Measurements from ENCODE around the gene POU2AF3.
"Not testable (repeated sequence)": the region's sequence is repeated elsewhere in the genome, so short reads cannot be mapped to it uniquely, and the experiment has no call there.

Gene POU2AF3

GRCh38 chr11:111265421-111265820 is 32.9 kb upstream of the POU2AF3 start:
- H3K36me3 ChIP-seq (ENCODE audit: insufficient read depth, low read length): no peaks in the 10 kb centered on the region
- TF ChIP-seq POLR2AphosphoS5 (IDR thresholded peaks at IDR 0.05; ENCODE audit: borderline replicate concordance, low read depth, low read length): no peak
- no peak for TF ChIP-seq EZH2 (IDR thresholded peaks at IDR 0.05)
- no peak for TF ChIP-seq FOXP2 (optimal IDR thresholded peaks at IDR 0.05; ENCODE audit: control extremely low read depth, extremely low read length, insufficient read depth)
- no peaks in the 10 kb centered on the region for H3K9me3 ChIP-seq (ENCODE audit: low read depth, low read length)
- H3K9ac ChIP-seq (ENCODE audit: insufficient read length): no peak overlapping the region
- no peak overlapping the region for H3K27ac ChIP-seq
- H3K4me3 ChIP-seq: no peak overlapping the region
- DNase-seq (ENCODE audit: low read depth, low spot score): no peak

- H3K9ac ChIP-seq (ENCODE audit: insufficient read length); DNase-seq (ENCODE audit: low read depth, low spot score); H3K27ac ChIP-seq; H3K36me3 ChIP-seq (ENCODE audit: insufficient read depth, low read length); H3K9me3 ChIP-seq (ENCODE audit: low read depth, low read length); H3K4me3 ChIP-seq: not testable (repeated sequence)
These were observed 30.0 kb upstream of the POU2AF3 start for GRCh38 chr11:111268303-111268702.

DNA sequence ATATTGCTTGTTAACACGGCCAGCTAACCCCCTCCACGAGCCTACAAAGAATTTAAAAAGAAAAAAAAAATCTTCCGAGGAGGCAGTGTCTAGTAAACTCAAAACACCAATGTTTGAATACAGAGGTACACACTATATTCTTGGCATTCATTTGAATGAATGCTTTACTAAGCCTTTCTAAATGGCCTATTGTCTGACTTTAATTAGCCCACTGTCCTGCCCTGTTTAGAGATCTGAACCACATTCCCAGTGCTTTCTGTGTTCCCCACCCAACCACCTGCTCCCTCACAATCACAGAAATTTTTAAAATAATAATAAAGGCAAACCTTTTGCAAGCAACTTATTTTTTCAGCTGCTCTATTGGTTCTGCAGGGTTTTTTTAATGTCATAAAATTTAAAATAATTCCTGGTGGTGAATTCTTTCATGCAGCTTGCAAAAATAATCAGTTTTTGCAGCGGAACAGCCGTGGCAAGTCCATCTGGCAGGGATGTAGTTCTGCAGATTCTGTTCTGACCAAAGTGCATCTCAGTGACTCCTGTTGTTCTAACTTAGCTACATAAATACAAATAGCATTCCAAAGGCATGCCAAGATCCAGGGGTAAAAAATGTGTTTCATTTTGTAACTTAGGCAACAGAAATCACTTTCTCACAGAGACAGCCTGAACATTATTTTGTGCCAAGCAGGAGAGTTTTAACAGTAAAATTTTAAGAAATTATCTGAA is 29.0 kb upstream of the POU2AF3 start:
- H3K9ac ChIP-seq (ENCODE audit: insufficient read length): no peak overlapping the region
- no peak overlapping the region for H3K27ac ChIP-seq
- DNase-seq (ENCODE audit: low read depth, low spot score): no peak
- no peak overlapping the region for H3K4me3 ChIP-seq
- TF ChIP-seq POLR2AphosphoS5 (IDR thresholded peaks at IDR 0.05; ENCODE audit: borderline replicate concordance, low read depth, low read length) (no peak), EZH2 (IDR thresholded peaks at IDR 0.05) (no peak), FOXP2 (optimal IDR thresholded peaks at IDR 0.05; ENCODE audit: control extremely low read depth, extremely low read length, insufficient read depth) (no peak)
- H3K9me3 ChIP-seq (ENCODE audit: low read depth, low read length): no peaks in the 10 kb centered on the region
- no peaks in the 10 kb centered on the region for H3K36me3 ChIP-seq (ENCODE audit: insufficient read depth, low read length)

DNA sequence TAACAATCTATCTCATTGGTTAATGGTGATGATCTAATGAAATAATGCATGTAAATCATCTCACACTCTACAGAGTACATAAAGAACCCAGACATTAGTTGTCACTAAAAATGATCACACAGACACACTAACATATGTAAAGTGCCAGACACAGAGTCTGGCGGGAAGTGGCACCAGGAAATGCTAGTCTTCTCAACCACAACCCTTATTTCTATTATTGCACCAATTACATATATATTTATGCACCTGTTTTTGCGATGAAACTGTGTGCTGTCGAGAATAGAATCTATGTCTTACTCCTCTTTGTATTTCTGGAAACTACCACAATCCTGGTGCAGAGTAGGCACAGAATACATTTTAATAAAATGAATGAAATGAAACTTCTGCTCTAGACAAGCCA is 25.9 kb upstream of the POU2AF3 start:
- Histone ChIP-seq H3K27ac (no peak overlapping the region), H3K9ac (ENCODE audit: insufficient read length) (no peak overlapping the region), H3K4me3 (no peak overlapping the region), H3K36me3 (ENCODE audit: insufficient read depth, low read length) (no peaks in the 10 kb centered on the region), H3K9me3 (ENCODE audit: low read depth, low read length) (no peaks in the 10 kb centered on the region)
- no peak for TF ChIP-seq POLR2AphosphoS5 (IDR thresholded peaks at IDR 0.05; ENCODE audit: borderline replicate concordance, low read depth, low read length)
- TF ChIP-seq FOXP2 (optimal IDR thresholded peaks at IDR 0.05; ENCODE audit: control extremely low read depth, extremely low read length, insufficient read depth): no peak
- TF ChIP-seq EZH2 (IDR thresholded peaks at IDR 0.05): no peak
- no peak for DNase-seq (ENCODE audit: low read depth, low spot score)

- Histone ChIP-seq H3K9me3 (ENCODE audit: low read depth, low read length) (no peaks in the 10 kb centered on the region), H3K4me3 (no peak overlapping the region), H3K9ac (ENCODE audit: insufficient read length) (no peak overlapping the region), H3K36me3 (ENCODE audit: insufficient read depth, low read length) (no peaks in the 10 kb centered on the region), H3K27ac (no peak overlapping the region)
- DNase-seq (ENCODE audit: low read depth, low spot score): no peak
- TF ChIP-seq EZH2 (IDR thresholded peaks at IDR 0.05) (no peak), POLR2AphosphoS5 (IDR thresholded peaks at IDR 0.05; ENCODE audit: borderline replicate concordance, low read depth, low read length) (no peak)
These were observed 15.7 kb upstream of the POU2AF3 start for GRCh38 chr11:111282562-111283075.

DNA sequence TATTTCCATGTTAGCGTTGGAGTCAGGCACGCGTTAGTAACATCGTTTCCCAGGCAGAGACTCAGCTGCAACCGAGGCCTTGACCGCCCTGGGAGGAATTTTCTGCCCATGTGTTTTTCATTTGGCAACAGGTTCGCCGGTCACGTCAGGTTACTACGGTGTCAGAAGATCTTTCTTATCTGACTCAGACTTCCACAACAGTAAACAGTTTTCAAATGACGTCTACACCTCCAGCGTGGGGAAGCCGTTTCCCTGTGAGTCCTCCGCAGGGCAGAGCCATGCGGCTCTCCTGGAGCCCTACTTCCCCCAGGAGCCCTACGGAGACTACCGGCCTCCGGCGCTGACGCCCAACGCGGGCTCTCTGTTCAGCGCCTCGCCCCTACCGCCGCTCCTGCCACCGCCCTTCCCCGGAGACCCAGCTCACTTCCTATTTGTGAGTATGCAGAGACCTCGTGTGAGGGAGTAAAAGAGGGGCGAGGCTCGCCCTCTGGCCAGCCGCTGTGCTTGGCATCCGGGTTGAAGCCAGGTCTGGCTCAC is 14.3 kb upstream of the POU2AF3 start:
- no peaks in the 10 kb centered on the region for H3K36me3 ChIP-seq (ENCODE audit: insufficient read depth, low read length)
- DNase-seq (ENCODE audit: low read depth, low spot score): no peak
- H3K27ac ChIP-seq: no peak overlapping the region
- H3K9me3 ChIP-seq (ENCODE audit: low read depth, low read length): no peaks in the 10 kb centered on the region
- no peak overlapping the region for H3K9ac ChIP-seq (ENCODE audit: insufficient read length)
- no peak for TF ChIP-seq POLR2AphosphoS5 (IDR thresholded peaks at IDR 0.05; ENCODE audit: borderline replicate concordance, low read depth, low read length)
- TF ChIP-seq FOXP2 (optimal IDR thresholded peaks at IDR 0.05; ENCODE audit: control extremely low read depth, extremely low read length, insufficient read depth): no peak
- TF ChIP-seq EZH2 (IDR thresholded peaks at IDR 0.05): no peak
- no peak overlapping the region for H3K4me3 ChIP-seq

GRCh38 chr11:111285189-111286091 is 12.9 kb upstream of the POU2AF3 start:
- no peaks in the 10 kb centered on the region for H3K36me3 ChIP-seq (ENCODE audit: insufficient read depth, low read length)
- no peaks in the 10 kb centered on the region for H3K9me3 ChIP-seq (ENCODE audit: low read depth, low read length)
- DNase-seq (ENCODE audit: low read depth, low spot score): no peak
- H3K27ac ChIP-seq: 0 out of 2 replicates have a peak overlapping the region, but pooled peaks have one; percentile 25
- peak overlapping the region; percentile 23 for H3K9ac ChIP-seq (ENCODE audit: insufficient read length)
- H3K4me3 ChIP-seq: no peak overlapping the region
- TF ChIP-seq FOXP2 (optimal IDR thresholded peaks at IDR 0.05; ENCODE audit: control extremely low read depth, extremely low read length, insufficient read depth) (no peak), EZH2 (IDR thresholded peaks at IDR 0.05) (no peak), POLR2AphosphoS5 (IDR thresholded peaks at IDR 0.05; ENCODE audit: borderline replicate concordance, low read depth, low read length) (no peak)

- no peak for TF ChIP-seq POLR2AphosphoS5 (IDR thresholded peaks at IDR 0.05; ENCODE audit: borderline replicate concordance, low read depth, low read length)
- no peak for TF ChIP-seq FOXP2 (optimal IDR thresholded peaks at IDR 0.05; ENCODE audit: control extremely low read depth, extremely low read length, insufficient read depth)
- no peak for TF ChIP-seq EZH2 (IDR thresholded peaks at IDR 0.05)
- no peak for DNase-seq (ENCODE audit: low read depth, low spot score)
- no peaks in the 10 kb centered on the region for H3K36me3 ChIP-seq (ENCODE audit: insufficient read depth, low read length)
- H3K4me3 ChIP-seq: no peak overlapping the region
- H3K9me3 ChIP-seq (ENCODE audit: low read depth, low read length): no peaks in the 10 kb centered on the region
- H3K27ac ChIP-seq: no peak overlapping the region
- H3K9ac ChIP-seq (ENCODE audit: insufficient read length): no peak overlapping the region
These were observed 6.6 kb upstream of the POU2AF3 start for GRCh38 chr11:111291764-111292163.

- not testable (repeated sequence) for DNase-seq (ENCODE audit: low read depth, low spot score); H3K36me3 ChIP-seq (ENCODE audit: insufficient read depth, low read length); H3K27ac ChIP-seq; H3K9ac ChIP-seq (ENCODE audit: insufficient read length); H3K4me3 ChIP-seq; H3K9me3 ChIP-seq (ENCODE audit: low read depth, low read length)
These were observed 5.9 kb upstream of the POU2AF3 start for GRCh38 chr11:111292408-111292807.

Measured in SK-N-MC (cell line).